Cardiac fibroblast (primary cell): ENCODE results near the gene USH2A.

ENCODE experiments used
- DNase-seq, 2 donors: peaks; one replicate each; pipeline versions ENCODE4 v3.0.0 to v3.0.0-alpha.2; 2010; ENCODE audit warnings: low read depth in 2 of 2
- H3K4me3 ChIP-seq, 2 donors: replicated peaks in 1 of 2; 1 replicate in 1 of 2; 2 replicates in 1 of 2; pipeline ENCODE4 v1.5.1; 2011; ENCODE audit warnings: low read depth in 2 of 2, low read length in 2 of 2, mild to moderate bottlenecking in 2 of 2, moderate library complexity in 1 of 2
- TF ChIP-seq, protein P1 (sequence below): IDR thresholded peaks from one replicate; pipeline ENCODE4 v1.5.1; 2011; ENCODE audit warnings: low read depth, mild to moderate bottlenecking, low read length, inconsistent platforms

The USH2A gene

GRCh38 chr1:216434232-216434631, 11.0 kb upstream of the USH2A start:
- no peak for DNase-seq
- no peak overlapping the region for H3K4me3 ChIP-seq
- TF ChIP-seq, protein P1, sequence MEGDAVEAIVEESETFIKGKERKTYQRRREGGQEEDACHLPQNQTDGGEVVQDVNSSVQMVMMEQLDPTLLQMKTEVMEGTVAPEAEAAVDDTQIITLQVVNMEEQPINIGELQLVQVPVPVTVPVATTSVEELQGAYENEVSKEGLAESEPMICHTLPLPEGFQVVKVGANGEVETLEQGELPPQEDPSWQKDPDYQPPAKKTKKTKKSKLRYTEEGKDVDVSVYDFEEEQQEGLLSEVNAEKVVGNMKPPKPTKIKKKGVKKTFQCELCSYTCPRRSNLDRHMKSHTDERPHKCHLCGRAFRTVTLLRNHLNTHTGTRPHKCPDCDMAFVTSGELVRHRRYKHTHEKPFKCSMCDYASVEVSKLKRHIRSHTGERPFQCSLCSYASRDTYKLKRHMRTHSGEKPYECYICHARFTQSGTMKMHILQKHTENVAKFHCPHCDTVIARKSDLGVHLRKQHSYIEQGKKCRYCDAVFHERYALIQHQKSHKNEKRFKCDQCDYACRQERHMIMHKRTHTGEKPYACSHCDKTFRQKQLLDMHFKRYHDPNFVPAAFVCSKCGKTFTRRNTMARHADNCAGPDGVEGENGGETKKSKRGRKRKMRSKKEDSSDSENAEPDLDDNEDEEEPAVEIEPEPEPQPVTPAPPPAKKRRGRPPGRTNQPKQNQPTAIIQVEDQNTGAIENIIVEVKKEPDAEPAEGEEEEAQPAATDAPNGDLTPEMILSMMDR, result no peak

- H3K4me3 ChIP-seq, result no peak overlapping the region
- TF ChIP-seq, protein P1, result no peak
- DNase-seq, result no peak
Observed at GRCh38 chr1:216433175-216433574, 9.9 kb upstream of the USH2A start.

GRCh38 chr1:216430744-216431143, 7.5 kb upstream of the USH2A start:
- H3K4me3 ChIP-seq, result no peak overlapping the region
- TF ChIP-seq, protein P1, result no peak
- no peak for DNase-seq

- DNase-seq, result peak; percentile 14 to 61
- H3K4me3 ChIP-seq, result no peak overlapping the region
- TF ChIP-seq, protein P1, result no peak
Observed at GRCh38 chr1:216425577-216425976, 2.3 kb upstream of the USH2A start.

DNA sequence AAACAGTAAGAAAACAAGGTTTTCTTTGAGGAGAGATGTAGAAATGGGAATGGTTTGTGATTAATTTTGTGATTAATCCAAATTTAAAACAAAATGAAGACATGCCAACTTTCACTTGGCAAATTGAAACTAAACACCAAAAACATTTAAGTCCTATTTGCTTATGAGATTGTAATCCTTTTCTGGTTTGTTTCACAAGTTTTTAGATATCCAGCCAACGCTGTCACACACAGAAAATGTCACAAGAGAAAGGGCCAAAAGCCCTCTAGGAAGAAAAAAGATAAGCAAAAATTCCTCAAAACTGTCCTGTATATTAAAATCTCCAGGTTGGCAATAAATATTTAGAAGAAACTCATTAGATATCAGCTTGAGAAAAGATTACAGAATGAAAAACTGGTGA, 2.5 kb downstream of the USH2A start:
- TF ChIP-seq, protein P1, result no peak
- no peak overlapping the region for H3K4me3 ChIP-seq
- no peak for DNase-seq

GRCh38 chr1:216420263-216420662, 3.0 kb downstream of the USH2A start:
- TF ChIP-seq, protein P1, result no peak
- DNase-seq, result no peak
- H3K4me3 ChIP-seq, result no peak overlapping the region

GRCh38 chr1:216416488-216416887, 6.8 kb downstream of the USH2A start:
- TF ChIP-seq, protein P1, result no peak
- no peak overlapping the region for H3K4me3 ChIP-seq
- peak in 1 of 2 donors; percentile 18 for DNase-seq
